ENCODE measurements around the gene PLEKHA4.

- TF ChIP-seq CTCF (conservative IDR thresholded peaks at IDR 0.05; ENCODE audit: low read depth, low read length) (no peak), EZH2 (IDR thresholded peaks at IDR 0.05; ENCODE audit: borderline replicate concordance, low read depth, low read length, poor library complexity, severe bottlenecking) (no peak)
These were observed 72.7 kb downstream of the PLEKHA4 start for GRCh38 chr19:48795685-48796070.
